Measurements from ENCODE around the gene PDZD11. TPM values are rescaled to one million over a fixed set of nuclear protein-coding genes. Genes with fewer than 3 reads are reported as not detected.

Gene PDZD11
- total RNA-seq, 2 donors from 2014 or later: 49.2 to 50.9 TPM

- TF ChIP-seq CTCF (IDR thresholded peaks at IDR 0.05): no peak
- no peaks in the 10 kb centered on the region for H3K4me1 ChIP-seq
- H3K27ac ChIP-seq: no peak within 1 kb of the TSS
- no peak for DNase-seq
- H3K9ac ChIP-seq (ENCODE audit: low read depth in 2 of 2, low read length in 2 of 2): no peak within 1 kb of the TSS
- H3K27me3 ChIP-seq: no peaks in the 10 kb centered on the region
- no peaks in the 10 kb centered on the region for H3K36me3 ChIP-seq
- H3K4me3 ChIP-seq: no peak within 1 kb of the TSS
- intact Hi-C loops (cut with DNase I): no loop called here
- H3K9me3 ChIP-seq: no peaks in the 10 kb centered on the region
Observed at GRCh38 chrX:70268034-70268433, 21.7 kb downstream of the PDZD11 start, which contains the start of gene ARR3. Gene ARR3, plus strand, starts transcription at chrX:70268334. Its CDS starts 1,052 bp downstream, at chrX:70269386.

GRCh38 chrX:70264784-70265183 lies 24.9 kb downstream of the PDZD11 start:
- TF ChIP-seq CTCF (IDR thresholded peaks at IDR 0.05): no peak
- no peaks in the 10 kb centered on the region for H3K4me1 ChIP-seq
- intact Hi-C loops (cut with DNase I): loop anchor here (5.0 kb wide), 1 partner anchor 67 kb away; no protein-coding TSS in a partner anchor
- H3K27me3 ChIP-seq: no peaks in the 10 kb centered on the region
- H3K9ac ChIP-seq (ENCODE audit: low read depth in 2 of 2, low read length in 2 of 2): no peak overlapping the region
- H3K9me3 ChIP-seq: no peaks in the 10 kb centered on the region
- H3K36me3 ChIP-seq: no peaks in the 10 kb centered on the region
- no peak overlapping the region for H3K4me3 ChIP-seq
- H3K27ac ChIP-seq: no peak overlapping the region
- no peak for DNase-seq

DNA sequence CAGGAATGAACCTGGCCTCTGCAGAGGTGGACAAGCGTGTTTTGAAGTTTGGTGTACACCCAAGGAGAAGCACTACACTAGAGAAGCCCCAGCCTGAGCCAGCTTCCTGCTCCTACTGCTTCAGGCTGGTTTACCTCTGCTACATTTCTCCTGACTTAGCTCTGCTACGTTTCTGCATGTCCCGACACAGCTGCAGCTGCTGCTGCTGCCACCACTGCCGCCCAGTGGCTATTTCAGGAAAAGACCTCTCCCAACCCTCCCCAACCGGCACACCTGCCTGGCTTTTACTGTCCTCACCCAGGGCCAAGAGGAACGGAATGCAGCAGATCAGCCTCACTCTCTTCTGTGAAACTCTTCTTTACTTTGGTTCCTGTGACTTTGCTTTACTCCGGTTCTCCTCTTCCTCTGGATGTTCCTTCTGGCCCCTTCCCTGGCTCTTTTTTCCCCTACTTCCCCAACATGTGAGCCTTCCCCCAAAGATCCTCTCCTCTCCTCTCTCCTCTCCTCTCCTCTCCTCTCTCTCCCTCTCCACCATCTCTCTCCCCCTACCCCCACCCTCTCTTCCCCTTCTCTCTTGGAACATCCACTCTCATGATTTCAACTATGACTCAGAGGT lies 26.7 kb downstream of the PDZD11 start:
- TF ChIP-seq CTCF (IDR thresholded peaks at IDR 0.05): peak; percentile 35
- no peak overlapping the region for H3K9ac ChIP-seq (ENCODE audit: low read depth in 2 of 2, low read length in 2 of 2)
- H3K27me3 ChIP-seq: no peaks in the 10 kb centered on the region
- H3K9me3 ChIP-seq: no peaks in the 10 kb centered on the region
- no peak overlapping the region for H3K4me3 ChIP-seq
- no peak overlapping the region for H3K27ac ChIP-seq
- peak; percentile 56 for DNase-seq
- no peaks in the 10 kb centered on the region for H3K4me1 ChIP-seq
- H3K36me3 ChIP-seq: no peaks in the 10 kb centered on the region
- intact Hi-C loops (cut with DNase I): loop anchor here (5.0 kb wide), 1 partner anchor 66 kb away; no protein-coding TSS in a partner anchor

- intact Hi-C loops (cut with DNase I): loop anchor here (5.0 kb wide), 1 partner anchor 63 kb away; no protein-coding TSS in a partner anchor
- Histone ChIP-seq H3K9ac (ENCODE audit: low read depth in 2 of 2, low read length in 2 of 2) (no peak within 1 kb of the TSS), H3K9me3 (no peaks in the 10 kb centered on the region), H3K27ac (no peak within 1 kb of the TSS), H3K27me3 (no peaks in the 10 kb centered on the region), H3K36me3 (no peaks in the 10 kb centered on the region), H3K4me3 (no peak within 1 kb of the TSS), H3K4me1 (no peaks in the 10 kb centered on the region)
- DNase-seq: no peak
- no peak for TF ChIP-seq CTCF (IDR thresholded peaks at IDR 0.05)
Observed at GRCh38 chrX:70260104-70260503, 29.6 kb downstream of the PDZD11 start, which contains the start of gene P2RY4. Gene P2RY4, minus strand, starts transcription at chrX:70260204. Its CDS starts 580 bp downstream, at chrX:70259624.

- Histone ChIP-seq H3K27ac (no peak overlapping the region), H3K27me3 (no peaks in the 10 kb centered on the region), H3K9me3 (no peaks in the 10 kb centered on the region), H3K36me3 (no peaks in the 10 kb centered on the region), H3K4me1 (no peaks in the 10 kb centered on the region), H3K9ac (ENCODE audit: low read depth in 2 of 2, low read length in 2 of 2) (no peak overlapping the region), H3K4me3 (no peak overlapping the region)
- intact Hi-C loops (cut with DNase I): no loop called here
- DNase-seq: no peak
- no peak for TF ChIP-seq CTCF (IDR thresholded peaks at IDR 0.05)
Observed at GRCh38 chrX:70257423-70258288, 32.1 kb downstream of the PDZD11 start.
